HG02884 (cell line): ENCODE data around the gene ISG20L2.

Source experiments
- ATAC-seq: cut with Tn5 transposase; IDR thresholded peaks from one replicate; pipeline ENCODE4 v1.9.1; 2021; ENCODE audit warnings: mild to moderate bottlenecking, moderate library complexity; ENCODE audit not compliant: unreplicated experiment

ISG20L2 gene

DNA sequence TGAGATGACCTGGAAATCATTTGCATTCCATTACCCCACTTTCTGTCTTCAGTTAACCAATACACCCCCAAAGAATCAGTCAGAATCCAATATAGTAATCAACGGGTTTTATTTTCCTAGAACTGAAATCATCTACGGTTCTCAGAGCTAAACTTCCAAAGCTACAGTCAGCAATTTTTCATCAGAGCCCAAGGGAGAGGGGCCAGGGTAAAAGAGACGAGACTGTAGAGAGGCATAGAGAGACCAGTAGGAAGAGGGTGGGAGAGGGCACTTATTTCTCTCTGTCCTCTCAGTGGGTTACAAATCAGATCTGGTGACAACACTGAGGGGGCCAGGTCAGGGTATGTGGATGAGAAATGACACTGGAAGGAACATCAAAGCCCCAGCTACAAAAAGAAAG is 13.5 kb upstream of the ISG20L2 start:
- ATAC-seq = no peak

DNA sequence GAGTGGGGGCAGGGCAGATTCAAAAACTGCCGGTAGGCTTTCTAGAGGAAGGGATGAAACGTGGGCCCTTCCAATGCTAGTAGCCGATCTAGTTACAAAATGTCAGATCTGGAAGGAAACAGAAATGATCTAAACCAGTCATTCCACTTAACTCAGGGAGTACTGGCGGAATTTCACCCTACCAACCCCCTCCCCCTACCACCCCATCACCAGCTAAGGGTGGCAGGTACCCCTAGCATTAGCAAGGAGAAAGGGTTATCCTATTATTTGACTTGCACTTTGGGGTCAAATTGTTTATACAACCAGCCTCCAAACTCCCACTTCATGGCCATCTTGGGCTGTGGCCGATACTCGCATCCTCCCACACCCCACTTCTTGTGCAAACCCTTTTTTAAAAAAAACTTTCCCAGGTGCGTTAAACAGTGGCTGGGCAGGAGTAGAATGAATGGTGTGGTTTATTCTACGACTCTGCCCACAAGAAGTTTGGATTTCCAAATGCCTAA is 13.0 kb upstream of the ISG20L2 start:
- ATAC-seq = no peak

DNA sequence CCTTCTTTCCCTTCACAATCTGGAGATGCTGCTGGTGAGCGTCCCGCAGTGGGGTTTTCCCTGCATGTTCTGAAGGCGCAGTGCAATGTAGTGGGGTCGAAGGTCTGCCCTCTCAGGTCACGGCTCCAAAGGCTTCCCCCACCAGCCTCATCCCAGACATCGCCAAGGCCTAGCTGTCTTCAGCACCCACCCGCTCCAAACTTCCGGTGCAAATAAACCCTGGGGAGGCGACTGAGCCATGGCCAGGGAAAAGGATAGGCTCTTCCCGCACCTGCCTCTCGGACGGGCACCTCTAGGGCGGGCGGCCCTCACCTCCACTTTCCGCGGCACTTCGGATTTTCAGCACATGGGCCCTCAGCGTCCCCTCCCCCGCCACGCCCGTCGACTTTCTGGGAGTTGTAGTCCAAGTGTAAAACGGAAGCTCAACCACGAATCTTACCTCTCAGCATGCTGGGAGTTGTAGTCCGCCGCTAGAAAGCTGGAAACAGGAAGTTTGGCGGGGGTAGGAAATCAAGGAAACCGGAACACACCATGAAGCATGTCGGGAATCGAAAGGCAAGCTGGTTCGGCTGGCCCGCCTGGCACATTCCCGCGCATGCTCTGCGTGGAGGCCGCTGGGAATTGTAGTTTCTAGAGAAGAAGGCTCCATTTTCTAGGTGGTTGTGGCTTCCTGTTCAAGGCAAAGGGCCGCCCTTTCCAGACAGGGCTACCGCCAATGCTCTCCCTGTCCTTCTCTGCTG is 12.3 kb upstream of the ISG20L2 start, which contains the start of gene MRPL24:
Gene MRPL24 (minus strand): TSS at position 348 of the 740 bp plus-strand sequence. CDS start 2,384 bp downstream, outside the sequence.
- peak; percentile 76 for ATAC-seq

DNA sequence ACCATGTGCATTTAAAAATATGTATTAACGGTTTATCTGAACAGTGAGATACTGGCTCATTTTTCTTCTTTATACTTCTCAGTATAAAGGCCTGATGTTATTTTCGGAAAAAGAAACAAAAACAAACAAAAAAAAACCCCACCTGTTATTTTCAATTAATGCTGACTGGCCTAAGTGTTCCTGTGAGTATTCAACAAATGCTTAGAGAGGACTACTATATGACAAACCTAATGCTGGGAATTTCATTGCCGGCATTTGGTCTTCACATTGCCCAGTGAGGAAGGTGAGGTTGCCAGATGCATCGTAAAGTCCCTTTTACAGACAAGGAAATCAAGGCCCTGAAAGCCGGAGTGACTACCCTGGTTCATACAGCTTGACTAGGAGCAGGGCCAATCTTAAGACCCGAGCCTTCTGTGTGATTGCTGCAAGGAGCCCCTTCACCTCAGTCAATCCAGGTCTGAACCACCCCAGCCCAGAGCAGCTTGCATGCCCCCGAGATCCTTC is 11.7 kb upstream of the ISG20L2 start:
- peak; percentile 8 for ATAC-seq

DNA sequence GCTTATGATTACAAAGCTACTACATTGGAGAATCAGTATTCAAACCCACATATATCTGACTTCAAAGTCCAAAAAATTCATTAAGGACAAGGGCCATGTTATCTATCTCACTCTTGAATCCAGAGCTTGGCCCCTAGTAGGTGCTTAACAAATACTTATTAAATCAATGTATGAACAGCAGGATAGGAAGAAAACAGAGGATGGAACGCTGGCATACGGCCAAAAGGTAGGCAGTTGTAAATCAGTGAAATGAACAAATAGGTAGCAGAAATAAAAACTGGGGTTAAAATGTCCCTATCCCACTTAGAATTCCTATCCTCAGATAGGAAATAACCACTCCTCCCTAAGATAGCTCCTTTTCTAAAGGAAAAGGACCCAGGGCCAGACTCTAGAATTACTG is 10.3 kb upstream of the ISG20L2 start:
- no peak for ATAC-seq

DNA sequence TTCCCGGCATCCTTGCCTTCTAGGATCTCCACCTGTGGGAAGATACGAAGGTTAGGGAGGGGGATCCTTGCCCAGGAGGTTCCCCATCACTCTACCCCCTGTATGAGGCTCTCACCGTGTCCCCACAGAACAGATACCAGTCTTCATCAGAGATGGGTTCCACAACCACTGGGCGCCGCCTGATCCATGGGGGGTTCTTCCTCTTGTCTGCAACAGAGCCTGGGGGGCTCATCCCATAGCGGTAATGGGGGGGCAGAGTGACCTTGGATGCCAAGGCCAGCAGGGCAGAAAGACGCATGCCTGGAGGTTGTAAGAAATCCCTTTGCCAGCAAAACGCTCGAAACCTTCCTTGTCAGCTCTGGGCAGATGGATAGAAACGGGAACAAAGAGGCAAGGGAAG is 9.8 kb upstream of the ISG20L2 start:
- ATAC-seq = no peak

DNA sequence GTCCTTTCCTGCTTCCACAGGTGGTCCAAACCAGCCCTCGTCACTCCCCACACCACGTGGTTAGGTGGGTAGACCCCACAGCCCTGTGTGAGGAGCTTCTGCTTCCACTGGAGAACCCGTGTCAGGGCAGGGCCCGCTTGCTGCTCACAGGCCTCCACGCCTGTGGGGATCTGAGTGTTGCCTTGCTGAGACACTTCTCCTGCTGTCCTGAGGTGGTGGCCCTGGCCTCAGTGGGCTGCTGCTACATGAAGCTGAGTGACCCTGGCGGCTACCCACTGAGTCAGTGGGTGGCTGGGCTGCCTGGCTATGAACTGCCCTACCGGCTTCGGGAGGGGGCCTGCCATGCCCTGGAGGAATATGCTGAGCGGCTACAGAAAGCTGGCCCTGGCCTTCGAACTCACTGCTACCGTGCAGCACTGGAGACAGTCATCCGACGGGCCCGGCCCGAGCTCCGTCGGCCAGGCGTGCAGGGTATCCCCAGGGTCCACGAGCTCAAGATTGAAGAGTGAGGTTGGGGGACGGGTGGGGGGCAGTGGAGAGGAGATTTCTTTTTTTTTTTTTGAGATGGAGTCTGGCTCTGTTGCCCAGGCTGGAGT is 5.5 kb upstream of the ISG20L2 start:
- ATAC-seq = no peak

DNA sequence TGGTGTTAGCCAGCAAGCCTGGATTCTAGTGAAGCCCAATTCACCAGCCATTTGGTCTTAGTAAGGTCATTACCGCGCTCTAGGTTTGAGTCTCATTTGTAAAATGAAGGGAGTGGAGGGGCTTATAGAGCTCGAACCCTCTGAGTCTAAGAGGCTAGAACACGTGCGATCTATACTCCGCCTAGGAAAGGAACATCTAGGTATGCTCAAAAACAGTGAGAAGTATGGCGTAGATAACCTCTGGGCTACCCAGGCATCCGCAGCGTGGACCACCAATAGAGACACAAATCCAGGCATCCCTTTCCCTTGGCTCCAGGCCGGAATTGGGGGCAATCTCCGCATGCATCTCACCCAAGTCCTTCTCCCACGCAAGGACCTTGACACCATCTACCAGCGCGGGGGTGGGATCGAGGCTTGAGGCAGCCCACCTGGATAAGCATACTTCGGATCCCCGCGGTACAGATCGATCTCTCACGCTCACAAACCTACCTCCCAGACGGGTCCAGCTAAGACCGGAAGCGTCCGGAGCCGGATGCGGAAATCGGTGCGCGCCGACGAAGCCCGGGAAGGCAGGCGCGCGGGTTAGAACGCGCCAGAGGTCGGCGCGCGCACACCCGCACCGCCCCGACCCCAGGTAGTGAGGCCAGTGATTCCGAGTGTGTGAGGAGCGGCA is 504 bp downstream of the ISG20L2 start, which contains the start of gene METTL25B:
Gene METTL25B (plus strand): TSS at position 544 of the 673 bp plus-strand sequence. CDS start 636 bp downstream, outside the sequence.
- peak; percentile 53 for ATAC-seq

DNA sequence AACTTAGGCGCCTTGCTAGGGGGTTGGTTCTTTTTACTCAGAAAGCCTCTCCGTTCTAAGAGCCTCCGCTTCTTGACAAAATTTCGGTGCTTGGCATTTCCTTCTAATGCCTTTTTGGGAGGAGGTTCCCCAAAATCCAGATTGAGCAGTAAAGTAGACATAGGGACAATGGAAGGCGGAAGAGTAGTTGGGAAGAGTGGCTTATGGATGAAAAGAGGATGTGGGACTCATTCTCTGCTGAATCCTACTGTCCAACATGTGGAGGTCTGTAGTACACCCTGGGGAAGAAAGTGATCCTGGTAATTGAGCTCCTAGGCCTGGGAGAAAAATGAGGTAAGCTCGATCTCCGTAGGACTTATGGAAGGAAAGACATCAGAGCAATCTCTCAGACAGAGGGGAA is 1.1 kb downstream of the ISG20L2 start:
- no peak for ATAC-seq

DNA sequence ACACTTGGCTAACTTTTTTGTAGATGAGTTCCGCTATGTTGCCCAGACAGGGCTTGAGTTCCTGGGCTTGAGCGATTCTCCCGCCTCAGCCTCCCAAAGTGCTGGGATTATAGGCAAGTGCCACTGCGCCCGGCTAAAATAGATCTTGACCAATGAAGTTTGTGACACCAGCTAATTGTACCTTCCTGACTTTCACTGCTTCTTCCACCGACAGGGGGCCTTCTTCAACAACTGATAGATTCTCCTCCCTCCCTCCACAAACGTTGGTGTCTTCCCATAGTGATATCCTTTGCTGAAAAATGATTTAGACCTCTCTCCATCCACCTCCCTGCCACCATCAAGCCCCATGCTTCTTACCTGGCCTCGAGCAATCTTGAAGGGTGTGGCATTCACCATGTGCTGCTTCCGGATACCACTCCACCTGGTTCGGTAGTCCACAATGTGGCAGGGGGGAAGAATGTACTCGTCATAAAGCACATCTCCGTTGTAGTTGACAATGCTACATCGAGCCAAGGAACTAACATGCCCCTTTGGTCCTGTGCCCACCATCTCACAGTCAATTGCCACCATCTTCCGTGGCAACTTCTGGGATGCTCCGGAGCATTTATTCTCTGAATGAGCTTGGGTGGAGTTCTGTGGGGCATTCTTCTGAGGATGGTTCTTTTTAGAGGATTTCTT is 1.9 kb downstream of the ISG20L2 start:
- no peak for ATAC-seq

DNA sequence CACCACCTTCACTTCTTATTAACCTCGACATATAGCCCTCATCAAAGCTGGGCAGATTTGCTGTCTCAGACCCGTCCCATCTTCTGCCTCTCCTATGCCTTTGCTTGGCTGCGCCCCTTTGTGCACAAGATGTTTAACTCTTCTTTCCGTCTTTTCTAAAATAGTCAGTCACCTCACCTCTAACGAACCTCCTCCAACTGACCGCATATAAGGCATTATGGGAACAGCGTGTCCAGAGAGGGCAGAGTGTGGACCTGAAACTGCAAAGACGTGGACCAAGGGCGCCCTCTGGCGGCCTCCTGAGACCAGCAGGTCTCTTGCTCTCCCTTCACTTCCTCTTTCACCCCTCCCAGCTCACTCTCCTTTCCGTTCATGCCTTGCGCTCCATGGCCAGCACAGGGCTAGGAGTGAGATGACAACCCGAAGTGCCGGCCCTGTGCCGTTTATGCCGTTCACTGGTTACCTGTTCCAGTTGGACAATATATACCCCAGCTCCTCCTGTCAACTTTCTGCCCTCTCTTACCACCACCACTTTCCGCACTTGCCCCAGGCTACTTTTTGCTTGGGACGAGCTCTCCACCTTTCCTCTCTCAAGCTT is 2.8 kb downstream of the ISG20L2 start:
- ATAC-seq = no peak

DNA sequence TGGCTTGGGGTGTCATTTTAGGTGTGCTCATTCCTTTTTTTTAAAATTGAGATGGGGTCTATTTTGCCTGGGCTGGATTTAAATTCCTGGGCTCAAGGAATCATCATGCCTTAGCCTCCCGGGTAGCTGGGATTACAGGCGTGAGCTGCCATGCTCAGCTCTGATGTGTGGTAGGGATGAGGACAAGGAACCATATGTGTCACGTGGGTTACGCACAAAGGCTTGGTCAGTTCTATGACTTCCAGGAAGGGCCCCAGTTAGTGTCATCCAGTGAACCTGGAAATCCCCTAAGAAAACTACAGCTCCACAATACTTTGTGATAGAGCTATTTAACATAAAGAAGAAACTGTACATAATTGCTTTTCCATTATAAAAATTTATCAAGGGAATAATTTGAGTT is 7.0 kb downstream of the ISG20L2 start:
- no peak for ATAC-seq

DNA sequence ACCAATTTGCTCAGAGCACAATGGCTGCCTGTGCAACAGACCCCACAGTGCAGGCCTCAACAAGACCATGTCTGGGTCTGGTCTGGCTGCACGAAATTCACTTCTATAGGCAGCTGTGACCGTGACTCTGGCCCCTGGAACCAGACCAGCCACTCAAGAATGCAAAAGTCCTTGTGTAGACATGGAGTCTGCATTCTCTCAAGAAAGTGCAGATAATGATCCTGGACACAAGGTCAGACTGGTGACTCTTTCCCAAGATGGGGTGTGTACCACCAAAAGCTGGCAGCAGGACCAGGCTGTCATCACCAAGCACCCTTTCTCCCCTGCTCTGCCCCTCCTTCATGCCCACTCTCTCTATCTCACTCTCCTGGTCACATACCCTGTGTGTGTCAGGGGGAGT is 7.4 kb downstream of the ISG20L2 start:
- no peak for ATAC-seq

DNA sequence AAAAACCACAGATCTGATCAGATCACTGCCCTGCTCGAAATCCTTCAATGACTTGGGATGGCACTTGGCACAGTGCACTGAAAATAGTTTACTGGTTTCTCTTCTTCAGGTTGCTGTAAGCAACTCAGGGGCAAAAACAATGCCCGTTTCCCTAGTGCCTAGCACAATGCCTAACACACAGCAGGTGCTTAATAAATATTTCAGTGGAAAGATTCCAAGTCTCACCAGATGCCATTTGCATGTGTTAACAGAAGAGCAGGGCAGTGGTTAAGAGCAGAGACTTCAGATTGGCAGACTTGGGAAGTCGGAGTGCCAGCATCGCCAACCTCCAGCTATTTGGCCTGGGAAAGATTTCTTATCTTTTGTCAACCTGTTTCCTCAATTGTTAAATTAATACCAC is 11.2 kb downstream of the ISG20L2 start:
- ATAC-seq = no peak

DNA sequence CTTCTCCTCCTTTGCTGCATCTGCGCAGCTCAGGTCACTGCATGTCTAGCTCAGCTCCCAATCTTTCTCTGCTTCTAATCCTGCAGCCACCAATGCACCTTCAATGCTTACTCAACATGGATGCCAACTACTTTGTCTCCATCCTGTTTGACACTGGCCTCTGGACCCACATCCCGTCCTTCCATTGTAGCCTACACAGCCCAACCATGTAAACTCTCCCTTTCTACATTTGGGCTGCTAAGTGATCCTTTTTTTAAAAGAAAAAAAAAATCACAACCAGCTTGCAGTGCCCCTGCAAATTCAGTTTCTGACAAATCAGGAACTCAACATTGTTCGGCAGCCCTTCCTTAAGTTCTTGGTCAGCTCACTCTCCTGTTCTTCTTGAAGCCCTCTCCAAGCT is 13.7 kb downstream of the ISG20L2 start:
- ATAC-seq = no peak

DNA sequence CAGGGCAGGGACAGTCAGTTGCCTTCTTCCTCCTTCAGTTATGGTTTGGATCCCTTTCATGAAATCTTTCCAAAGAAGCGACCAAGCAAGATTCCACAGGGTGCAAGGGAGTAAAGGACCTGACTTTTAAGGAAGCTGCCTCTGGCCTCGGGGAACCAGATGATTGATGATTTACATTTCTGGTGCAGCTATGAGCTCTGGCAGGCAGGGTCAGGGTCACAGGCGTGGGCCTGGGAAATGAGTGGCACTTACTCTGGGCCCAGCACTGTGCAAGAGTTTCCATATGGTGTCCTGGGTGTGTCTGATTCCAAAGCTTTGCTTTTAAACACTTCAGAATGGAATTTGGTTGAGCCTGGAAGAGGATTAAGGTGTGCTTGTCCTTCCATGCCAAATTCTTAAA is 15.9 kb downstream of the ISG20L2 start:
- no peak for ATAC-seq

DNA sequence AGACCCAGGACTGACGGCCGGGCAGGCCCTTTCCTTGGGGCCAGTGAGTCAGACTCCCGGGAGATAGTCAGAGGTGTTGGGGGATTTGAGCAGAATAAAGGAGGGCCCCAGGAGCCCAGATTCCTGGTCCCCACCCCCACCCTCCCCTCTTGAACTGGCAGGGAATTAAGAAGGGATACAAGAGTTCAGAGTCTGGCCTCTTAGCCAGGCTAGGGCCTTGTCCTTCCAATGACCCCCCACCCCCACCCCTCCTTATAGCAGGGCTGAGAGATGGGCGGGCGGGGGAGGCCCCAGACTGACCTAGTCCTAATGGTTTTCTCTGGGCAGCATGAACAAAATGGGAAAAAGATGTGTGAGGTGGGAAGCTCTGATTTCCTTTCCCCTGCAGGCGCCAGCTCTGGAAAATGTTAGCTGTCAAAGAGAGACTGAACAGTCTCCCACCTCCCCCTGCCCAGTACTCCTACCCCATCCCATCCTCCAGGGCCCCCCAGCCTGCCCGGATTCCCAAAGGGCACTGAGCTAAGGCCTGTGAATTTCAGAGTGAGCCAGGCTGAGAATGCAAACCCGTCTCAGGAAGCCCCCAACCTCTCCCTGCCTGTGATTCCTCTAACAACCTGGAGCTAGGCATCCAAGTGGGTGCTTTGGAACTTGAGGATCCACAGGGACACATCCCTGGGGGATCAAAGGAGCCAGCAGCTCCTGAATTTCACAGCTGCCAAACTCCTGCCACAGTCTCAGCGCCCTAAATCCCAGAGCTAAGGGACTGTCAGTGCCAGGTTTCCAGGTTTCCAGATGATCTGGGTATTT is 17.4 kb downstream of the ISG20L2 start:
- no peak for ATAC-seq

DNA sequence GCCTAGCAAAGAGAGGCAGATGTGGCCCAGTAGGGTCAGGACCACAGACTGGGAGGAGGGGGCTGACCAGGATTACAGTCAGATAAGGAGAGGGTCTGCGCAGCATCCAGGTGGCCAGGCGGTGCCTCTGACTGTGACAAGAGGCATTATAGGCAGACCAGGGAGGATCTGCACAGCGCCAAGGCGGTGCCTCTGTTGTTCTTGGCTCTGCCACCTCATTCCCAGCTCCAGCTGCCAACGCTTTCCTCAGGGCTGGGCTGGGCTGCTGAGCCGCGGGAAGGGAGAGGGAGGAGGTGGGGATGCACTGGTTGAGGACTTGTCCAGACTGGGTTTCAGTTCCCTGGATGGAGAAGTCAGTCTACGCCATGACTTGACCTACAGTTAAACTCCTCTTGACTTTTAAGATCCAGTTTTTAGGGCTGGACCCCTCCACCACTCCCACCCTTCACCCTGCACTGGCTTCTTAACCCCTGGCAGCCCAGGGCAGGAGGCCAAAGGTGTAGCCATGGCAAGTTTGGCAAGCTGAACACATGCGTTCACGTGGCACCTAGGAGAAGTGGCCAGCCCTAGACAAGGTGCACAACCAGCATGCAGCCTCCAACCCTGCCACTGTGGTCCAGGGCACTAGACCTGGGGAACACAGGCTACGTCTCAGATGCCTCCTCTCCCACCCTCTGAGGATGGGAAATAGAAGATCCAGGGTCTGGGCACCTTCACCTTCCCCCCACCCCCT is 18.6 kb downstream of the ISG20L2 start:
- ATAC-seq = no peak

DNA sequence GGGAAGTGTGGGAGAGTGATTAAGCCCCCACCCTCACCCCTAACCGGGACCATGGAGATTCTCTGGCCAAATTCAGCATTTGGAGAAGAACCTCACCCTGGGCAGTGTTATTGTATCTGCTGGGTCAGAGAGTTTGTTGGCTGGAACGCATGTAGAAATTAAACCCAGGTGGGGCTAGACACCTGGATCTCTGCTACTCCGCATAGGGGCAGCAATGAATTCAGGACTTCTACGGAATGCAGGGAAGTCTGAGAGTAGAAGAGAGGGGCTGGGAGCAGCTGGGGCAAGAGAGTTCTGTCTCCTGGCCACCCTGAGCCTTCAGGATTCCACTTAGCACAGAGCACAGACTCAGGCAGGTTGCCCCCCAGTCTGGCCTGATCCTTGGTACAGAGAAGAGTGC is 19.5 kb downstream of the ISG20L2 start:
- no peak for ATAC-seq
